A549 (cell line): ENCODE results near the gene ANKRD37.

Experiments
- CHD4 ChIP-seq: fragments of 200-600 bp; sonication (generic); IDR thresholded peaks from 2 replicates; pipeline ENCODE4 v1.6.1; 2016; ENCODE audit warnings: antibody characterized with exemption, mild to moderate bottlenecking, borderline replicate concordance
- ELK1 ChIP-seq: fragments of 150-350 bp; IDR thresholded peaks from 2 replicates; pipeline ENCODE4 v1.6.1; 2014; ENCODE audit warnings: low read depth, mild to moderate bottlenecking, low read length
- EP300 ChIP-seq, 2 experiments: fragments of >200 bp; sonication (Bioruptor Twin); formaldehyde crosslinking; IDR thresholded peaks; 2 replicates in 1 of 2; 3 replicates in 1 of 2; pipeline ENCODE4 v1.6.1; 2016 to 2017
- SREBF2 ChIP-seq: fragments of 450-650 bp; IDR thresholded peaks from 2 replicates; pipeline ENCODE4 v1.6.1; 2014; ENCODE audit warnings: mild to moderate bottlenecking, moderate library complexity
- TF ChIP-seq, protein P1 (sequence below): fragments of >200 bp; sonication (Bioruptor Twin); formaldehyde crosslinking; IDR thresholded peaks from 3 replicates; pipeline ENCODE4 v1.5.1; 2016

- TF ChIP-seq, protein P1, sequence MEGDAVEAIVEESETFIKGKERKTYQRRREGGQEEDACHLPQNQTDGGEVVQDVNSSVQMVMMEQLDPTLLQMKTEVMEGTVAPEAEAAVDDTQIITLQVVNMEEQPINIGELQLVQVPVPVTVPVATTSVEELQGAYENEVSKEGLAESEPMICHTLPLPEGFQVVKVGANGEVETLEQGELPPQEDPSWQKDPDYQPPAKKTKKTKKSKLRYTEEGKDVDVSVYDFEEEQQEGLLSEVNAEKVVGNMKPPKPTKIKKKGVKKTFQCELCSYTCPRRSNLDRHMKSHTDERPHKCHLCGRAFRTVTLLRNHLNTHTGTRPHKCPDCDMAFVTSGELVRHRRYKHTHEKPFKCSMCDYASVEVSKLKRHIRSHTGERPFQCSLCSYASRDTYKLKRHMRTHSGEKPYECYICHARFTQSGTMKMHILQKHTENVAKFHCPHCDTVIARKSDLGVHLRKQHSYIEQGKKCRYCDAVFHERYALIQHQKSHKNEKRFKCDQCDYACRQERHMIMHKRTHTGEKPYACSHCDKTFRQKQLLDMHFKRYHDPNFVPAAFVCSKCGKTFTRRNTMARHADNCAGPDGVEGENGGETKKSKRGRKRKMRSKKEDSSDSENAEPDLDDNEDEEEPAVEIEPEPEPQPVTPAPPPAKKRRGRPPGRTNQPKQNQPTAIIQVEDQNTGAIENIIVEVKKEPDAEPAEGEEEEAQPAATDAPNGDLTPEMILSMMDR: no peak
- TF ChIP-seq SREBF2: no peak
- no peak for TF ChIP-seq EP300 (IDR thresholded peaks at IDR 0.05)
- no peak for TF ChIP-seq CHD4
- no peak for TF ChIP-seq ELK1
These were observed 38.1 kb upstream of the ANKRD37 start for GRCh38 chr4:185358514-185358913.
